Fibroblast of the conjunctiva (primary cell): ENCODE data around the gene CDH23.

Experiments
- DNase-seq: peaks from one replicate; pipeline ENCODE4 v3.0.0-alpha.2; 2010; ENCODE audit warnings: low read depth

CDH23 gene

GRCh38 chr10:71623098-71623985, 226.6 kb downstream of the CDH23 start:
- no peak for DNase-seq

GRCh38 chr10:71623986-71624291, 227.2 kb downstream of the CDH23 start:
- DNase-seq: no peak

GRCh38 chr10:71625445-71626175, 228.9 kb downstream of the CDH23 start:
- no peak for DNase-seq

- no peak for DNase-seq
Observed at GRCh38 chr10:71627230-71627939, 230.7 kb downstream of the CDH23 start.

GRCh38 chr10:71627956-71628355, 231.2 kb downstream of the CDH23 start:
- no peak for DNase-seq

GRCh38 chr10:71629131-71629530, 232.4 kb downstream of the CDH23 start:
- no peak for DNase-seq

GRCh38 chr10:71630168-71630567, 233.4 kb downstream of the CDH23 start:
- no peak for DNase-seq

GRCh38 chr10:71631007-71631861, 234.5 kb downstream of the CDH23 start:
- no peak for DNase-seq

GRCh38 chr10:71632200-71632820, 235.6 kb downstream of the CDH23 start:
- DNase-seq: no peak

- DNase-seq: no peak
Observed at GRCh38 chr10:71632896-71633600, 236.3 kb downstream of the CDH23 start.

- DNase-seq: no peak
Observed at GRCh38 chr10:71633920-71634319, 237.2 kb downstream of the CDH23 start.

- DNase-seq: no peak
Observed at GRCh38 chr10:71634531-71635164, 237.9 kb downstream of the CDH23 start.

GRCh38 chr10:71635251-71635866, 238.6 kb downstream of the CDH23 start:
- DNase-seq: no peak

GRCh38 chr10:71635867-71636266, 239.1 kb downstream of the CDH23 start:
- no peak for DNase-seq

- DNase-seq: no peak
Observed at GRCh38 chr10:71636588-71636987, 239.9 kb downstream of the CDH23 start.

- DNase-seq: no peak
Observed at GRCh38 chr10:71637305-71637704, 240.6 kb downstream of the CDH23 start.

- no peak for DNase-seq
Observed at GRCh38 chr10:71638064-71638821, 241.5 kb downstream of the CDH23 start.

- DNase-seq: no peak
Observed at GRCh38 chr10:71638822-71639719, 242.4 kb downstream of the CDH23 start.
